Caco-2 (cell line): ENCODE data around the gene AMOTL1. TPM values are rescaled to one million over a fixed set of nuclear protein-coding genes. Genes with fewer than 3 reads are reported as not detected.

ENCODE experiments used
- BruUV-seq: library from RNA; stranded (reverse); fragments of 400-500 nt; replicated peaks from 2 replicates; lab custom pipeline; 2021; lab: Mats Ljungman, UMichigan
- CTCF ChIA-PET: fragments of 300-600 bp; sonication (Branson Sonifier 250); formaldehyde crosslinking; loops from one replicate; lab custom pipeline; 2022; ENCODE audit warnings: antibody characterized with exemption; lab: Charles Lee
- POLR2A ChIA-PET: fragments of 300-600 bp; sonication (Branson Sonifier 250); formaldehyde crosslinking; loops from one replicate; lab custom pipeline; 2022; ENCODE audit warnings: antibody characterized with exemption; lab: Charles Lee
- DNase-seq, 2 experiments: peaks; one replicate each; pipeline versions ENCODE4 v3.0.0 to v3.0.0-alpha.2; 2020 to 2022
- H3K27me3 ChIP-seq: replicated peaks from 2 replicates; pipeline ENCODE4 v1.6.0; 2011; ENCODE audit warnings: low read length; ENCODE audit not compliant: control insufficient read depth, insufficient read depth
- H3K36me3 ChIP-seq: 2 replicates; pipeline ENCODE4 v1.5.1; 2011; ENCODE audit warnings: low read length; ENCODE audit not compliant: control insufficient read depth, insufficient read depth
- H3K4me1 ChIP-seq: fragments of 250-450 bp; sonication (Bioruptor Pico); 2 replicates; pipeline ENCODE4 v1.5.1; 2020; ENCODE audit warnings: mild to moderate bottlenecking
- H3K4me3 ChIP-seq: 2 replicates; pipeline ENCODE4 v1.5.1; 2011; ENCODE audit warnings: low read depth, mild to moderate bottlenecking, control low read depth, low read length
- H3K9me3 ChIP-seq: fragments of 250-450 bp; sonication (Bioruptor Pico); 2 replicates; pipeline ENCODE4 v1.5.1; 2020; ENCODE audit warnings: mild to moderate bottlenecking, moderate library complexity
- H3K27ac Mint-ChIP-seq: one replicate; pipeline ENCODE4 v1.8.0; 2022; ENCODE audit warnings: mixed read lengths; ENCODE audit not compliant: unreplicated experiment
- H3K27me3 Mint-ChIP-seq: one replicate; pipeline ENCODE4 v1.8.0; 2022; ENCODE audit warnings: mixed read lengths; ENCODE audit not compliant: insufficient read depth, unreplicated experiment
- H3K36me3 Mint-ChIP-seq: one replicate; pipeline ENCODE4 v1.8.0; 2022; ENCODE audit warnings: mild to moderate bottlenecking, mixed read lengths; ENCODE audit not compliant: insufficient read depth, unreplicated experiment
- H3K4me1 Mint-ChIP-seq: one replicate; pipeline ENCODE4 v1.8.0; 2022; ENCODE audit warnings: low read depth, mixed read lengths; ENCODE audit not compliant: unreplicated experiment
- H3K4me3 Mint-ChIP-seq: one replicate; pipeline ENCODE4 v1.8.0; 2022; ENCODE audit warnings: mild to moderate bottlenecking, moderate library complexity, mixed read lengths; ENCODE audit not compliant: unreplicated experiment
- H3K9me3 Mint-ChIP-seq: one replicate; pipeline ENCODE4 v1.8.0; 2022; ENCODE audit warnings: mixed read lengths; ENCODE audit not compliant: unreplicated experiment
- CTCF ChIP-seq, 2 experiments: fragments of 200-600 bp in 1 of 2; IDR thresholded peaks; 1 replicate in 1 of 2; 2 replicates in 1 of 2; pipeline versions ENCODE4 v1.5.1 to v1.8.0; 2011 to 2022; ENCODE audit warnings: antibody characterized with exemption in 1 of 2, control low read depth in 1 of 2, inconsistent platforms in 1 of 2, low read depth in 1 of 2, low read length in 1 of 2, mild to moderate bottlenecking in 1 of 2, moderate library complexity in 1 of 2; ENCODE audit not compliant: insufficient read depth in 1 of 2, severe bottlenecking in 1 of 2, unreplicated experiment in 1 of 2
- intact Hi-C: fragments of 100-400 bp; cut with micrococcal nuclease; formaldehyde crosslinking; loops from one replicate; pipeline ENCODE4 v1.10.0; 2022; ENCODE audit not compliant: unreplicated experiment
- total RNA-seq: library from RNA; stranded (reverse); gene quantifications from 2 replicates; pipeline ENCODE4 v1.2.3, GENCODE V29; 2022

The AMOTL1 gene
- total RNA-seq, 1 experiment from 2014 or later: 60.8 TPM

GRCh38 chr11:94787801-94788200, 19.6 kb downstream of the AMOTL1 start:
- Histone ChIP-seq H3K36me3 (no peaks in the 10 kb centered on the region; the same call in 1 of the 2 replicates), H3K9me3 (no peaks in the 10 kb centered on the region), H3K4me3 (no peak overlapping the region), H3K27me3 (no peaks in the 10 kb centered on the region), H3K4me1 (peaks cover 59% of the 10 kb centered on the region)
- Mint-ChIP-seq H3K4me3 (no peak overlapping the region), H3K27ac (peak overlapping the region; percentile 29), H3K36me3 (no peaks in the 10 kb centered on the region), H3K9me3 (no peaks in the 10 kb centered on the region), H3K4me1 (peaks cover 24% of the 10 kb centered on the region), H3K27me3 (no peaks in the 10 kb centered on the region)
- no peak for TF ChIP-seq CTCF (IDR thresholded peaks at IDR 0.05; ENCODE audit: insufficient read depth in 1 of 2, low read depth in 1 of 2, low read length in 1 of 2, severe bottlenecking in 1 of 2, unreplicated experiment in 1 of 2)
- POLR2A ChIA-PET: no interaction called here
- intact Hi-C loops: no loop called here
- BruUV-seq: no TSS peak
- CTCF ChIA-PET: interaction anchor here (0.6 to 1.3 kb wide), 3 partner anchors 110 to 192 kb away, joined by 3 to 7 read pairs (median 6); no protein-coding TSS in a partner anchor
- no peak for DNase-seq

- CTCF ChIA-PET: interaction anchor here (1.0 to 1.3 kb wide), 3 partner anchors 109 to 180 kb away, joined by 3 to 6 read pairs (median 3); no protein-coding TSS in a partner anchor
- no peaks in the 10 kb centered on the region for H3K36me3 Mint-ChIP-seq
- intact Hi-C loops: no loop called here
These were observed 20.2 kb downstream of the AMOTL1 start for GRCh38 chr11:94788396-94788795.

GRCh38 chr11:94790197-94790596, 22.0 kb downstream of the AMOTL1 start:
- no TSS peak for BruUV-seq
- Mint-ChIP-seq H3K9me3 (no peaks in the 10 kb centered on the region), H3K27me3 (no peaks in the 10 kb centered on the region), H3K4me1 (peaks cover 14% of the 10 kb centered on the region), H3K36me3 (no peaks in the 10 kb centered on the region), H3K4me3 (no peak overlapping the region), H3K27ac (peak overlapping the region; percentile 6)
- Histone ChIP-seq H3K27me3 (no peaks in the 10 kb centered on the region), H3K4me1 (peaks cover 62% of the 10 kb centered on the region), H3K9me3 (no peaks in the 10 kb centered on the region), H3K36me3 (no peaks in the 10 kb centered on the region; the same call in none of the 2 replicates), H3K4me3 (no peak overlapping the region)
- ChIA-PET POLR2A (no interaction called here), CTCF (interaction anchor here (1.1 kb wide), 1 partner anchor 30 kb away, joined by 3 read pairs; no protein-coding TSS in a partner anchor)
- no peak for DNase-seq
- intact Hi-C loops: loop anchor here (1.0 kb wide), 1 partner anchor 167 kb away; no protein-coding TSS in a partner anchor
- no peak for TF ChIP-seq CTCF (IDR thresholded peaks at IDR 0.05; ENCODE audit: insufficient read depth in 1 of 2, low read depth in 1 of 2, low read length in 1 of 2, severe bottlenecking in 1 of 2, unreplicated experiment in 1 of 2)

More at GRCh38 chr11:94788396-94788795, 20.2 kb downstream of the AMOTL1 start:
- Mint-ChIP-seq H3K9me3 (no peaks in the 10 kb centered on the region), H3K27ac (peak overlapping the region; percentile 29), H3K4me3 (peak overlapping the region; percentile 1), H3K27me3 (no peaks in the 10 kb centered on the region), H3K4me1 (peaks cover 21% of the 10 kb centered on the region)
- H3K36me3 ChIP-seq: no peaks in the 10 kb centered on the region; the same call in 1 of the 2 replicates
- no peak overlapping the region for H3K4me3 ChIP-seq
- no peaks in the 10 kb centered on the region for H3K9me3 ChIP-seq
- H3K4me1 ChIP-seq: peaks cover 59% of the 10 kb centered on the region
- POLR2A ChIA-PET: no interaction called here
- no peak for TF ChIP-seq CTCF (IDR thresholded peaks at IDR 0.05; ENCODE audit: insufficient read depth in 1 of 2, low read depth in 1 of 2, low read length in 1 of 2, severe bottlenecking in 1 of 2, unreplicated experiment in 1 of 2)
- no TSS peak for BruUV-seq
- no peak for DNase-seq
- no peaks in the 10 kb centered on the region for H3K27me3 ChIP-seq
